ENCODE measurements around the gene C10orf105. TPM values are rescaled to one million over a fixed set of nuclear protein-coding genes. Genes with fewer than 3 reads are reported as not detected.

Gene C10orf105
- total and polyA plus RNA-seq, 2 of the 13 experiments (the other 11 are each of a cell fraction or from before 2014, with no cell fraction given): not detected

GRCh38 chr10:71675295-71675970 lies 44.1 kb downstream of the C10orf105 start:
- no peaks in the 10 kb centered on the region for H3K4me1 ChIP-seq (ENCODE audit: insufficient read depth, low read length)
- POLR2A ChIA-PET: no interaction called here
- H3K4me3 ChIP-seq (replicated peaks in 1 of 3; ENCODE audit: insufficient read depth in 1 of 3, low read depth in 2 of 3, low read length in 3 of 3): no peak overlapping the region
- H3K9ac ChIP-seq (ENCODE audit: insufficient read depth, low read depth, low read length): no peak overlapping the region
- H3K9me3 ChIP-seq (ENCODE audit: low read length): no peaks in the 10 kb centered on the region
- no peak overlapping the region for H3K4me2 ChIP-seq (ENCODE audit: low read depth, low read length)
- intact Hi-C loops (cut with micrococcal nuclease; ENCODE audit: unreplicated experiment) (no loop called here), in situ Hi-C loops (cut with HindIII; ENCODE audit: extremely low pct_ligation_motif_present, low pct_unique_long_range_greater_than_20kb) (no loop called here)
- FAIRE-seq: no peak
- no peaks in the 10 kb centered on the region for H4K20me1 ChIP-seq (ENCODE audit: insufficient read depth, low read length)
- no peak for ATAC-seq
- H3K79me2 ChIP-seq (ENCODE audit: insufficient read depth, low read length): no peaks in the 10 kb centered on the region
- BruUV-seq (replicated peaks): no TSS peak
- no peak for DNase-seq (ENCODE audit: low spot score)
- H3K27me3 ChIP-seq (ENCODE audit: control insufficient read depth in 1 of 2, insufficient read depth in 2 of 2, low read length in 2 of 2): peaks cover 10 to 24% of the 10 kb centered on the region in 2 experiments; a peak in 4 of 5 replicates
- H2AFZ ChIP-seq (ENCODE audit: low read length): no peak overlapping the region
- WGBS (ENCODE audit: low lambda C conversion rate): 39% methylated on average over 5 of the region's 6 CpGs
- TF ChIP-seq ZNF652 (CRISPR knock-in tag; IDR thresholded peaks at IDR 0.05; ENCODE audit: borderline replicate concordance, low read depth): no peak
- TF ChIP-seq SP2 (CRISPR knock-in tag; IDR thresholded peaks at IDR 0.05): no peak
- TF ChIP-seq THYN1 (CRISPR knock-in tag; IDR thresholded peaks at IDR 0.05; ENCODE audit: borderline replicate concordance, low read depth): no peak
- TF ChIP-seq HOMEZ (CRISPR knock-in tag; IDR thresholded peaks at IDR 0.05; ENCODE audit: low read depth): no peak
- TF ChIP-seq, protein P1, sequence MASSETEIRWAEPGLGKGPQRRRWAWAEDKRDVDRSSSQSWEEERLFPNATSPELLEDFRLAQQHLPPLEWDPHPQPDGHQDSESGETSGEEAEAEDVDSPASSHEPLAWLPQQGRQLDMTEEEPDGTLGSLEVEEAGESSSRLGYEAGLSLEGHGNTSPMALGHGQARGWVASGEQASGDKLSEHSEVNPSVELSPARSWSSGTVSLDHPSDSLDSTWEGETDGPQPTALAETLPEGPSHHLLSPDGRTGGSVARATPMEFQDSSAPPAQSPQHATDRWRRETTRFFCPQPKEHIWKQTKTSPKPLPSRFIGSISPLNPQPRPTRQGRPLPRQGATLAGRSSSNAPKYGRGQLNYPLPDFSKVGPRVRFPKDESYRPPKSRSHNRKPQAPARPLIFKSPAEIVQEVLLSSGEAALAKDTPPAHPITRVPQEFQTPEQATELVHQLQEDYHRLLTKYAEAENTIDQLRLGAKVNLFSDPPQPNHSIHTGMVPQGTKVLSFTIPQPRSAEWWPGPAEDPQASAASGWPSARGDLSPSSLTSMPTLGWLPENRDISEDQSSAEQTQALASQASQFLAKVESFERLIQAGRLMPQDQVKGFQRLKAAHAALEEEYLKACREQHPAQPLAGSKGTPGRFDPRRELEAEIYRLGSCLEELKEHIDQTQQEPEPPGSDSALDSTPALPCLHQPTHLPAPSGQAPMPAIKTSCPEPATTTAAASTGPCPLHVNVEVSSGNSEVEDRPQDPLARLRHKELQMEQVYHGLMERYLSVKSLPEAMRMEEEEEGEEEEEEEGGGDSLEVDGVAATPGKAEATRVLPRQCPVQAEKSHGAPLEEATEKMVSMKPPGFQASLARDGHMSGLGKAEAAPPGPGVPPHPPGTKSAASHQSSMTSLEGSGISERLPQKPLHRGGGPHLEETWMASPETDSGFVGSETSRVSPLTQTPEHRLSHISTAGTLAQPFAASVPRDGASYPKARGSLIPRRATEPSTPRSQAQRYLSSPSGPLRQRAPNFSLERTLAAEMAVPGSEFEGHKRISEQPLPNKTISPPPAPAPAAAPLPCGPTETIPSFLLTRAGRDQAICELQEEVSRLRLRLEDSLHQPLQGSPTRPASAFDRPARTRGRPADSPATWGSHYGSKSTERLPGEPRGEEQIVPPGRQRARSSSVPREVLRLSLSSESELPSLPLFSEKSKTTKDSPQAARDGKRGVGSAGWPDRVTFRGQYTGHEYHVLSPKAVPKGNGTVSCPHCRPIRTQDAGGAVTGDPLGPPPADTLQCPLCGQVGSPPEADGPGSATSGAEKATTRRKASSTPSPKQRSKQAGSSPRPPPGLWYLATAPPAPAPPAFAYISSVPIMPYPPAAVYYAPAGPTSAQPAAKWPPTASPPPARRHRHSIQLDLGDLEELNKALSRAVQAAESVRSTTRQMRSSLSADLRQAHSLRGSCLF (CRISPR knock-in tag; IDR thresholded peaks at IDR 0.05; ENCODE audit: borderline replicate concordance): no peak
- TF ChIP-seq CEBPB (IDR thresholded peaks at IDR 0.05; ENCODE audit: borderline replicate concordance, low read depth, low read length): no peak
- TF ChIP-seq FOXO1 (CRISPR knock-in tag; IDR thresholded peaks at IDR 0.05): no peak
- TF ChIP-seq ZFP41 (CRISPR knock-in tag; IDR thresholded peaks at IDR 0.05; ENCODE audit: borderline replicate concordance): no peak
- TF ChIP-seq PPARG (CRISPR knock-in tag; conservative IDR thresholded peaks at IDR 0.05): no peak
- TF ChIP-seq ZNF121 (CRISPR knock-in tag; IDR thresholded peaks at IDR 0.05): no peak
- H3K27ac ChIP-seq (ENCODE audit: extremely low read length, insufficient read depth, low read length): no peak overlapping the region
- CTCF ChIA-PET (ENCODE audit: low intra/inter-chr PET ratio, low total read pairs): no interaction called here
- H3K36me3 ChIP-seq (replicated peaks in 1 of 2; ENCODE audit: control insufficient read depth in 1 of 2, insufficient read depth in 2 of 2, low read length in 2 of 2): no peaks in the 10 kb centered on the region
